C4-2B (cell line): ENCODE results near the gene GFOD1.
"Not testable (repeated sequence)": the region's sequence is repeated elsewhere in the genome, so short reads cannot be mapped to it uniquely, and the experiment has no call there.

ENCODE experiments used
- CTCF ChIP-seq: fragments of 450-650 bp; conservative IDR thresholded peaks from 2 replicates; pipeline ENCODE4 v1.5.1; 2017; ENCODE audit warnings: mild to moderate bottlenecking
- ZFX ChIP-seq: fragments of 450-650 bp; IDR thresholded peaks from 2 replicates; pipeline ENCODE4 v1.6.1; 2017

- TF ChIP-seq CTCF, ZFX: not testable (repeated sequence)
Observed at GRCh38 chr6:13326031-13326586, 161.3 kb downstream of the GFOD1 start.
